ENCODE results near the gene GSK3B. TPM values are rescaled to one million over a fixed set of nuclear protein-coding genes. Genes with fewer than 3 reads are reported as not detected.

GSK3B gene
- total and polyA plus RNA-seq, 3 donors from 2014 or later: 64.9 to 73.1 (median 65.1) TPM

GRCh38 chr3:120024103-120024502 is 70.1 kb downstream of the GSK3B start:
- WGBS, 2 donors: 82 to 92% methylated on average over 1 of the region's 1 CpG
- no peak for DNase-seq
- intact Hi-C loops (cut with DNase I; ENCODE audit: low total_unique reads): no loop called here
- TF ChIP-seq CTCF (IDR thresholded peaks at IDR 0.05): no peak
- no peak for TF ChIP-seq POLR2A (IDR thresholded peaks at IDR 0.05)
- no peak overlapping the region for H3K4me3 ChIP-seq
- no peak overlapping the region for H3K27ac ChIP-seq
- no peaks in the 10 kb centered on the region for H3K36me3 ChIP-seq (ENCODE audit: low read depth, missing control alignments)
- no peaks in the 10 kb centered on the region for H3K27me3 ChIP-seq
- H3K9me3 ChIP-seq: no peaks in the 10 kb centered on the region
- H3K4me1 ChIP-seq: no peaks in the 10 kb centered on the region

GRCh38 chr3:120022729-120023128 is 71.5 kb downstream of the GSK3B start:
- H3K9me3 ChIP-seq: no peaks in the 10 kb centered on the region
- no peak overlapping the region for H3K4me3 ChIP-seq
- H3K27ac ChIP-seq: no peak overlapping the region
- no peaks in the 10 kb centered on the region for H3K36me3 ChIP-seq (ENCODE audit: low read depth, missing control alignments)
- no peaks in the 10 kb centered on the region for H3K27me3 ChIP-seq
- 55 to 72% methylated on average over 2 of the region's 2 CpGs for WGBS, 2 donors
- intact Hi-C loops (cut with DNase I; ENCODE audit: low total_unique reads): no loop called here
- DNase-seq: no peak
- no peaks in the 10 kb centered on the region for H3K4me1 ChIP-seq
- TF ChIP-seq POLR2A (IDR thresholded peaks at IDR 0.05): no peak
- no peak for TF ChIP-seq CTCF (IDR thresholded peaks at IDR 0.05)

- no peaks in the 10 kb centered on the region for H3K4me1 ChIP-seq
- intact Hi-C loops (cut with DNase I; ENCODE audit: low total_unique reads): no loop called here
- no peak for DNase-seq
Observed at GRCh38 chr3:120021523-120021922, 72.7 kb downstream of the GSK3B start.

GRCh38 chr3:120018299-120018698 is 75.9 kb downstream of the GSK3B start:
- H3K4me1 ChIP-seq: peaks cover 1% of the 10 kb centered on the region
- no peak overlapping the region for H3K27ac ChIP-seq
- no peak for DNase-seq
- no peak for TF ChIP-seq POLR2A (IDR thresholded peaks at IDR 0.05)
- no peak for TF ChIP-seq CTCF (IDR thresholded peaks at IDR 0.05)
- intact Hi-C loops (cut with DNase I; ENCODE audit: low total_unique reads): no loop called here
- no peaks in the 10 kb centered on the region for H3K27me3 ChIP-seq
- H3K36me3 ChIP-seq (ENCODE audit: low read depth, missing control alignments): no peaks in the 10 kb centered on the region
- H3K9me3 ChIP-seq: no peaks in the 10 kb centered on the region
- H3K4me3 ChIP-seq: no peak overlapping the region
- WGBS, 2 donors: 94% methylated on average over 3 of the region's 3 CpGs

More at GRCh38 chr3:120021523-120021922, 72.7 kb downstream of the GSK3B start:
- H3K9me3 ChIP-seq: no peaks in the 10 kb centered on the region
- H3K27ac ChIP-seq: no peak overlapping the region
- no peaks in the 10 kb centered on the region for H3K36me3 ChIP-seq (ENCODE audit: low read depth, missing control alignments)
- no peak overlapping the region for H3K4me3 ChIP-seq
- H3K27me3 ChIP-seq: no peaks in the 10 kb centered on the region
- no peak for TF ChIP-seq CTCF (IDR thresholded peaks at IDR 0.05)
- no peak for TF ChIP-seq POLR2A (IDR thresholded peaks at IDR 0.05)

GRCh38 chr3:120017692-120018091 is 76.6 kb downstream of the GSK3B start:
- peaks cover 5% of the 10 kb centered on the region for H3K4me1 ChIP-seq
- WGBS, 2 donors: 86 to 87% methylated on average over 3 of the region's 3 CpGs
- DNase-seq: no peak

More at GRCh38 chr3:120017692-120018091, 76.6 kb downstream of the GSK3B start:
- H3K27me3 ChIP-seq: no peaks in the 10 kb centered on the region
- H3K9me3 ChIP-seq: no peaks in the 10 kb centered on the region
- intact Hi-C loops (cut with DNase I; ENCODE audit: low total_unique reads): no loop called here
- TF ChIP-seq CTCF (IDR thresholded peaks at IDR 0.05) (no peak), POLR2A (IDR thresholded peaks at IDR 0.05) (no peak)
- H3K36me3 ChIP-seq (ENCODE audit: low read depth, missing control alignments): no peaks in the 10 kb centered on the region
- no peak overlapping the region for H3K27ac ChIP-seq
- no peak overlapping the region for H3K4me3 ChIP-seq
